Measurements from ENCODE around the gene SFXN4. TPM values are rescaled to one million over a fixed set of nuclear protein-coding genes. Genes with fewer than 3 reads are reported as not detected.

Gene SFXN4
- total and polyA plus RNA-seq, 2 of the 13 experiments (the other 11 are each of a cell fraction or from before 2014, with no cell fraction given), result 47.7 to 64.9 TPM

GRCh38 chr10:119207713-119208552, 42.4 kb upstream of the SFXN4 start (continued):
- TF ChIP-seq UBTF (CRISPR knock-in tag; IDR thresholded peaks at IDR 0.05) (peak; percentile 21; the same call in 1 of the 2 replicates), NFATC3 (CRISPR knock-in tag; IDR thresholded peaks at IDR 0.05) (no peak), NR2F2 (IDR thresholded peaks at IDR 0.05; ENCODE audit: borderline replicate concordance, low read depth) (no peak), ZFP91 (CRISPR knock-in tag; IDR thresholded peaks at IDR 0.05; ENCODE audit: borderline replicate concordance) (peak; percentile 51; the same call in 1 of the 2 replicates), GATAD2A (CRISPR knock-in tag; IDR thresholded peaks at IDR 0.05) (0 out of 2 replicates have a peak, but pooled peaks have one; percentile 21), SRY (CRISPR knock-in tag; IDR thresholded peaks at IDR 0.05) (no peak), SP5 (CRISPR knock-in tag; IDR thresholded peaks at IDR 0.05; ENCODE audit: borderline replicate concordance, low read depth) (no peak), ZZZ3 (CRISPR knock-in tag; IDR thresholded peaks at IDR 0.05; ENCODE audit: borderline replicate concordance) (no peak), HIC2 (CRISPR knock-in tag; IDR thresholded peaks at IDR 0.05; ENCODE audit: low read depth) (no peak), SAFB2 (CRISPR knock-in tag; IDR thresholded peaks at IDR 0.05; ENCODE audit: borderline replicate concordance, low read depth) (0 out of 2 replicates have a peak, but pooled peaks have one; percentile 52), SPEN (CRISPR knock-in tag; IDR thresholded peaks at IDR 0.05; ENCODE audit: low read depth) (0 out of 2 replicates have a peak, but pooled peaks have one; percentile 38), ZNF749 (CRISPR knock-in tag; IDR thresholded peaks at IDR 0.05; ENCODE audit: borderline replicate concordance) (no peak), ZFX (CRISPR knock-in tag; IDR thresholded peaks at IDR 0.05; ENCODE audit: low read depth) (peak; percentile 31; the same call in 1 of the 2 replicates), HNRNPUL1 (IDR thresholded peaks at IDR 0.05; ENCODE audit: low read depth, low read length) (no peak), ZSCAN29 (CRISPR knock-in tag; conservative IDR thresholded peaks at IDR 0.05) (0 out of 2 replicates have a peak, but pooled peaks have one; percentile 20), PTBP1 (IDR thresholded peaks at IDR 0.05; ENCODE audit: low read depth, low read length, poor library complexity, severe bottlenecking) (no peak), PCBP1 (IDR thresholded peaks at IDR 0.05; ENCODE audit: borderline replicate concordance, low read depth, low read length) (no peak), HNRNPLL (IDR thresholded peaks at IDR 0.05; ENCODE audit: low read depth, low read length, poor library complexity, severe bottlenecking) (peak; percentile 32), ASH2L (IDR thresholded peaks at IDR 0.05; ENCODE audit: insufficient read length, low read depth, low read length) (peak; percentile 64)
